ENCODE measurements around the gene HAVCR2.

GRCh38 chr5:157050050-157050449 lies 58.8 kb downstream of the HAVCR2 start:
- TF ChIP-seq, protein P1, sequence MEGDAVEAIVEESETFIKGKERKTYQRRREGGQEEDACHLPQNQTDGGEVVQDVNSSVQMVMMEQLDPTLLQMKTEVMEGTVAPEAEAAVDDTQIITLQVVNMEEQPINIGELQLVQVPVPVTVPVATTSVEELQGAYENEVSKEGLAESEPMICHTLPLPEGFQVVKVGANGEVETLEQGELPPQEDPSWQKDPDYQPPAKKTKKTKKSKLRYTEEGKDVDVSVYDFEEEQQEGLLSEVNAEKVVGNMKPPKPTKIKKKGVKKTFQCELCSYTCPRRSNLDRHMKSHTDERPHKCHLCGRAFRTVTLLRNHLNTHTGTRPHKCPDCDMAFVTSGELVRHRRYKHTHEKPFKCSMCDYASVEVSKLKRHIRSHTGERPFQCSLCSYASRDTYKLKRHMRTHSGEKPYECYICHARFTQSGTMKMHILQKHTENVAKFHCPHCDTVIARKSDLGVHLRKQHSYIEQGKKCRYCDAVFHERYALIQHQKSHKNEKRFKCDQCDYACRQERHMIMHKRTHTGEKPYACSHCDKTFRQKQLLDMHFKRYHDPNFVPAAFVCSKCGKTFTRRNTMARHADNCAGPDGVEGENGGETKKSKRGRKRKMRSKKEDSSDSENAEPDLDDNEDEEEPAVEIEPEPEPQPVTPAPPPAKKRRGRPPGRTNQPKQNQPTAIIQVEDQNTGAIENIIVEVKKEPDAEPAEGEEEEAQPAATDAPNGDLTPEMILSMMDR (conservative IDR thresholded peaks at IDR 0.05; ENCODE audit: low read depth, low read length), result no peak
- TF ChIP-seq EZH2 (IDR thresholded peaks at IDR 0.05; ENCODE audit: low read length, unreplicated experiment), result no peak
